ENCODE data around the gene KRTAP9-7. TPM values are rescaled to one million over a fixed set of nuclear protein-coding genes. Genes with fewer than 3 reads are reported as not detected.

KRTAP9-7 gene
- total RNA-seq, 1 donor from 2014 or later, result not detected

DNA sequence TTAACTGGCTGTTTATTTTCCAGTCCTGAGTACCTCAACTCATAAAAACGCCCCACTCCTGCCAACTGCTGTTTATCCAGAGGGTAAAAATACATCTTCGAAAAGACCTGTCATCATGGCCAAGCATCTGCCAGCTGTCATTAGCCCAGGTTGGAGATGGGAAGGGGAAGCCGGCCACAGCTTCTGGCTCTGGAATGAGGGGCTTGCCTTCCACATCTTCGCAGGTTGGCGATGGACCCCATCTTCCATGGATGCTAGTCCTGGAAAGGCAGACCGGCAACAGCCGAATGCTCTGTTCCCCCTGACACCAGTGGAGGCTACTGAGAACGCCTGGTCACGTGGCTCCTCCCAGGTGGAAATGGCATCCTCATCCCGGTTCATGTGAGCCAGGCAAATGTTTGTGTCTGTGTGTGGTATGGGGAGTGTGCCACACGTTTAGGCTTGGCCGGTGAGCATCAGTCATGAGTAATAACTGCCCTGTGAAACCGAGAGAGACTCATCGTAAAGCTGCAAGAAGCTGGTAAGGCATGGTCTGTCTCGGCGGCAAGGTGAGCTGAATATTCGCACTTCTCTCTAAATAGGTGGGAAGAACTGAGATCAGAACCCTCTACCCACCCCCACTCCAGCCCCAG, 40.4 kb downstream of the KRTAP9-7 start:
- H3K4me3 Mint-ChIP-seq, result no peak overlapping the region
- no peaks in the 10 kb centered on the region for H3K4me1 Mint-ChIP-seq (ENCODE audit: unreplicated experiment)
- TF ChIP-seq, protein P1, sequence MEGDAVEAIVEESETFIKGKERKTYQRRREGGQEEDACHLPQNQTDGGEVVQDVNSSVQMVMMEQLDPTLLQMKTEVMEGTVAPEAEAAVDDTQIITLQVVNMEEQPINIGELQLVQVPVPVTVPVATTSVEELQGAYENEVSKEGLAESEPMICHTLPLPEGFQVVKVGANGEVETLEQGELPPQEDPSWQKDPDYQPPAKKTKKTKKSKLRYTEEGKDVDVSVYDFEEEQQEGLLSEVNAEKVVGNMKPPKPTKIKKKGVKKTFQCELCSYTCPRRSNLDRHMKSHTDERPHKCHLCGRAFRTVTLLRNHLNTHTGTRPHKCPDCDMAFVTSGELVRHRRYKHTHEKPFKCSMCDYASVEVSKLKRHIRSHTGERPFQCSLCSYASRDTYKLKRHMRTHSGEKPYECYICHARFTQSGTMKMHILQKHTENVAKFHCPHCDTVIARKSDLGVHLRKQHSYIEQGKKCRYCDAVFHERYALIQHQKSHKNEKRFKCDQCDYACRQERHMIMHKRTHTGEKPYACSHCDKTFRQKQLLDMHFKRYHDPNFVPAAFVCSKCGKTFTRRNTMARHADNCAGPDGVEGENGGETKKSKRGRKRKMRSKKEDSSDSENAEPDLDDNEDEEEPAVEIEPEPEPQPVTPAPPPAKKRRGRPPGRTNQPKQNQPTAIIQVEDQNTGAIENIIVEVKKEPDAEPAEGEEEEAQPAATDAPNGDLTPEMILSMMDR (conservative IDR thresholded peaks at IDR 0.05), result no peak
- peaks cover 15% of the 10 kb centered on the region for H3K9me3 Mint-ChIP-seq
- peaks cover 4% of the 10 kb centered on the region for H3K27me3 Mint-ChIP-seq
- H3K36me3 Mint-ChIP-seq, result no peaks in the 10 kb centered on the region
- no peak overlapping the region for H3K27ac Mint-ChIP-seq
- no peak for DNase-seq (ENCODE audit: extremely low spot score, unreplicated experiment)

DNA sequence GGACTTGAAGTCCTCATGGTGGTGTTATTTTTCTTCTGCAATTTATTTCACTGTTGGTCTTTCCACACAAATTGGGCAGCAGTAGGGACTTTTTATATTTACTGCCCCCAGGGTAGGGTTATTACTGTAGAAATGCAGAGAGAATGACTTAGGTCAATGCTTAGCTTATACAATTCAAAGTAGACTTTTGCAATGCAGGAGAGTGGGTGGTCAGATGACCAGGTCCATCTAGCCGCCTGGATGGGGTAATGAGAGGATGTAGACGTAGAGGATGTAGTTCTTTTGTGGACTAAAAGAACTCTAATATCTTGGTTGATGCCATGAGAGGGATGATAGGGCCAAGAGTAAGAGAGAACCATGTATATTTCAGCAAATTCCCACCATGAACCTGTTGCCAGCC, 42.7 kb downstream of the KRTAP9-7 start:
- Mint-ChIP-seq H3K9me3 (peaks cover 15% of the 10 kb centered on the region), H3K27me3 (no peaks in the 10 kb centered on the region)
- TF ChIP-seq, protein P1 (conservative IDR thresholded peaks at IDR 0.05), result no peak

DNA sequence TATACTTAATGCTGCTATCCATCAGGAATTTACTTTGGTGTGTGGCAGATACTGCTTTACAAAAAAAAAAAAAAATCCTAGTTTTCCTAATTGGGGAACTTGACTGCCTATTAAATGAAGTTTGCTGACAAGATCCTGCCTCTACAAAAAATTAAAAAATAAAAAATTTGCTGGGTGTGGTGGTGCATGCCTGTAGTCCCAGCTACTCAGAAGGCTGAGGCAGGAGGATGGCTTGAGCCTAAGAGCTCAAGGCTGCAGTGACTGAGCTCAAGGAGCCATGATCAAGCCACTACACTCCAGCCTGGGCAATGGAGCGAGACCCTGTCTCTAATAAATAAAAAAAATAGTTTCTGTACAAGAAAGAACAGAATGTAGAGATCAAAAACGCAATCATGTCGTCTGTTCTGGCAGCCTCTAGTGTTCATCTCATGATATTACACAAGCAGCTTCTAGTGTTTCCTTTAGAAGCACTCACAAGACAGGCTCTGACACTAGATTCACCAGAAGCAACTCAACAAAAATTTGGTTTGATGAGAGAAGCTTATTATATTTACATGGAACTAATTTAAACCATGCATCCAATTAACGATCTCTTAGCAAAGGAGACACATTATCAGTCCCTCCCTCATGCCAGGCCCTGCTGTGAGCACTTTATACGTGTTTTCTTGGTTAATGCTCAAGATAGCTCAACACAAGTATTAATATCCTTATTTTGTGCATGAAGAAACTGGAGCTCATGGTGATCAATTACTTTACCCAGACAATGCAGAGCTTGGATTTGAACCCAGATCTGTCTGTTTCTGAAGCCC, 46.8 kb downstream of the KRTAP9-7 start:
- Mint-ChIP-seq H3K4me3 (no peak overlapping the region), H3K9me3 (peaks cover 15% of the 10 kb centered on the region), H3K36me3 (no peaks in the 10 kb centered on the region), H3K27me3 (no peaks in the 10 kb centered on the region), H3K4me1 (ENCODE audit: unreplicated experiment) (peaks cover 6% of the 10 kb centered on the region), H3K27ac (peak overlapping the region; percentile 13)
- TF ChIP-seq, protein P1 (conservative IDR thresholded peaks at IDR 0.05), result peak; percentile 85
- no peak for DNase-seq (ENCODE audit: extremely low spot score, unreplicated experiment)

More for the DNA sequence above, 42.7 kb downstream of the KRTAP9-7 start:
- Mint-ChIP-seq H3K36me3 (no peaks in the 10 kb centered on the region), H3K27ac (no peak overlapping the region), H3K4me3 (no peak overlapping the region), H3K4me1 (ENCODE audit: unreplicated experiment) (peaks cover 6% of the 10 kb centered on the region)
- DNase-seq (ENCODE audit: extremely low spot score, unreplicated experiment), result no peak

DNA sequence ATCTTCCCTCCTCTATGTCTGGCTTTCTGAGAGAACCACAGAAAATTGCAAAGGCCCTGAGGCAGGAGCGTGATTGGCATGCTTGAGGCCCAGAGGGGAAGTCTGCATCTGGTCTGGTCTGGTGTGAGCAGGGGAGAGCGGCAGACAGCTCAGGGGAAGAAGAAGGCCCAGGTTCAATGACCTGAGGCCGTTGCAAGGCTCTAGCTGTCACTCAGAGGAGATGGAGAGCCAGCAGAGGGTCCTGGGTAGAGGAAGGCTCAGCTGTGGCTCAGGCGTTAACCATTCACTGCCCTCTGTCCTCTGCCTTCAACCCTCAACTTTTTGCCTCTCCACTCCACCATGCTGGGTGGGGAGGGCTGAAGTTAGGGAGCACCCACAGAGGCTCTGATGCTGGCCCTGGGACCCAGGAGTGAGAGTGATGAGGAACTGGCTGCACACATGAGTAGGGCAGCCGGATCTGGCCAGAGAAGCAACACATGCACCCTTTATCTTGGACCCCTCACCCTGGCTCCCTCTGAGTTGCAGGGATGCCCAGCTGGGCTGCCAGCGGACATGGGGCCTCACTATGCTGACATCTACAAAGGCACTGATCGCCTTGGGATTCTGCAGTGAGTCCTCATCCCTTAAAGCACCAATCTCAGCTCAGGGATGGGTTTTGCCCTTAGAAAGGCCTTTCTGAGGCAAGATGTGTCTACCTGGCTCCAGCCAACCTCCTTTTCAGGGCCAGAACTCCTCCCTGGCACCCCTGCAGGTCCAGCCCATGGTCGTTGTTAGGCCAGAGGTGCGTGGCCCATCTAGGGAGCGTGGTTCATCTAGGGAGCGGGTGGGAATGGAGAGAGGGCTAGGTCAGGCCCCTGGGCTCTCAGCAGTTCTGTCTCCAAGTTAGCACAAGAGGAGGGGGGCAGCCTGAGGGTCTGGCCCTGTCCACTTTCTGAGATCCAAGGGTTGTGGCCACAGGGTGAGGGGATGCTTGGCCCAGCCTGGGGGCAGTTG, 47.7 kb downstream of the KRTAP9-7 start:
- Mint-ChIP-seq H3K4me1 (ENCODE audit: unreplicated experiment) (peaks cover 6% of the 10 kb centered on the region), H3K9me3 (peaks cover 15% of the 10 kb centered on the region), H3K27ac (peak overlapping the region; percentile 13), H3K27me3 (no peaks in the 10 kb centered on the region), H3K4me3 (no peak overlapping the region), H3K36me3 (no peaks in the 10 kb centered on the region)
- TF ChIP-seq, protein P1 (conservative IDR thresholded peaks at IDR 0.05), result no peak
- DNase-seq (ENCODE audit: extremely low spot score, unreplicated experiment), result no peak
